Measurements from ENCODE around the gene PBXIP1. TPM values are rescaled to one million over a fixed set of nuclear protein-coding genes. Genes with fewer than 3 reads are reported as not detected.

Gene PBXIP1
- total RNA-seq: 49.2 TPM
- long read RNA-seq, transcript PBXIP1-202 (11 exons, 3,212 nt): major isoform, 85 of 139 reads
- long read RNA-seq, partial matches to known transcripts: 32 of 139 reads
- long read RNA-seq, other reads (novel, unspliced or antisense): 22 of 139 reads

GRCh38 chr1:154955718-154956543 lies at the start of gene PBXIP1:
PBXIP1 (minus strand) TSS chr1:154956099; CDS start chr1:154953721, 2,378 bp downstream.
- intact Hi-C loops (cut with DNase I): no loop called here
- peak; percentile 92 for ATAC-seq (ENCODE audit: poor library complexity)

GRCh38 chr1:155005076-155006011 lies 49.4 kb upstream of the PBXIP1 start:
- peak; percentile 25 for ATAC-seq (ENCODE audit: poor library complexity)
- peak; percentile 87 for DNase-seq
- intact Hi-C loops (cut with DNase I): no loop called here

More at GRCh38 chr1:154955718-154956543, at the start of gene PBXIP1:
- DNase-seq: no peak

GRCh38 chr1:155004352-155005075 lies 48.6 kb upstream of the PBXIP1 start:
- ATAC-seq (ENCODE audit: poor library complexity): no peak
- intact Hi-C loops (cut with DNase I): no loop called here
- DNase-seq: peak; percentile 40

- intact Hi-C loops (cut with DNase I): no loop called here
- ATAC-seq (ENCODE audit: poor library complexity): peak; percentile 14
Measured at GRCh38 chr1:155003766-155004351, 48.0 kb upstream of the PBXIP1 start.

GRCh38 chr1:155003227-155003765 lies 47.4 kb upstream of the PBXIP1 start:
- ATAC-seq (ENCODE audit: poor library complexity): no peak
- intact Hi-C loops (cut with DNase I): no loop called here
- DNase-seq: no peak

More at GRCh38 chr1:155003766-155004351, 48.0 kb upstream of the PBXIP1 start:
- DNase-seq: peak; percentile 83

GRCh38 chr1:155002464-155003226 lies 46.7 kb upstream of the PBXIP1 start, which contains the start of gene ZBTB7B:
ZBTB7B (plus strand) TSS chr1:155002802; CDS start chr1:155014661, 11,859 bp downstream.
- DNase-seq: peak; percentile 69
- ATAC-seq (ENCODE audit: poor library complexity): peak; percentile 1
- intact Hi-C loops (cut with DNase I): no loop called here

- ATAC-seq (ENCODE audit: poor library complexity): peak; percentile 76
- intact Hi-C loops (cut with DNase I): no loop called here
- peak; percentile 100 for DNase-seq
Measured at GRCh38 chr1:155001675-155002463, 46.0 kb upstream of the PBXIP1 start.

GRCh38 chr1:155001425-155001674 lies 45.5 kb upstream of the PBXIP1 start:
- intact Hi-C loops (cut with DNase I): no loop called here
- DNase-seq (no peak), ATAC-seq (ENCODE audit: poor library complexity) (no peak)

GRCh38 chr1:155000726-155001424 lies 45.0 kb upstream of the PBXIP1 start:
- ATAC-seq (ENCODE audit: poor library complexity): peak; percentile 64
- peak; percentile 91 for DNase-seq
- intact Hi-C loops (cut with DNase I): no loop called here

GRCh38 chr1:155000411-155000725 lies 44.5 kb upstream of the PBXIP1 start:
- intact Hi-C loops (cut with DNase I): no loop called here
- ATAC-seq (ENCODE audit: poor library complexity): no peak
- peak; percentile 67 for DNase-seq

GRCh38 chr1:154999571-155000410 lies 43.9 kb upstream of the PBXIP1 start:
- intact Hi-C loops (cut with DNase I): no loop called here
- DNase-seq (no peak), ATAC-seq (ENCODE audit: poor library complexity) (no peak)

- ATAC-seq (ENCODE audit: poor library complexity) (no peak), DNase-seq (peak; percentile 85)
- intact Hi-C loops (cut with DNase I): no loop called here
Measured at GRCh38 chr1:154998818-154999570, 43.1 kb upstream of the PBXIP1 start.

- no peak for ATAC-seq (ENCODE audit: poor library complexity)
- DNase-seq: no peak
- intact Hi-C loops (cut with DNase I): no loop called here
Measured at GRCh38 chr1:154998201-154998780, 42.4 kb upstream of the PBXIP1 start.

GRCh38 chr1:154996966-154997701 lies 41.2 kb upstream of the PBXIP1 start:
- no peak for ATAC-seq (ENCODE audit: poor library complexity)
- DNase-seq: no peak
- intact Hi-C loops (cut with DNase I): no loop called here

Data from Right ventricle myocardium superior (tissue), 1 donor.